ENCODE results near the gene CCDC88A.

The CCDC88A gene

DNA sequence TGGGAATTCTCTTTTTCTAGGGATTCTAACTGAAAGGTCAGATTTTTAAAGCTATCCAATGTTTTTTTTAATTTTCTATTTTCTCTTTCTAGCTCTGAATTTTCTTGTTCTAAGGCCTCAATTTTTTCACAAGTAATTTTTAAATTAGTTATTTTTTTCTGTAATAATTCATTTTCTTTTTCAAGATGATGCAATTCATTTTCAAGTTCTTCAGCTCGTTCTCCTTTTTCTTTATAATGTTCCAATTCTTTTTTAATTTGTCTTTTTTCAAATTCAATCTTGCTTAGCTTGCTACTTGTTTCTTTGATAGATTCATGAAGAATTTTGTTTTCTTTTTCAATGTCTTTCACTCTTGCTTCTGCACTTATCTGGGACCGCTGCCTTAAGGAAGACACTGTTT, 84.9 kb downstream of the CCDC88A start:
- H3K4me1 ChIP-seq (ENCODE audit: control insufficient read depth, insufficient read depth, low read length) = no peaks in the 10 kb centered on the region
- no peak for TF ChIP-seq ZNF169 (tag by site-specific recombination; IDR thresholded peaks at IDR 0.05)
- TF ChIP-seq ZNF10 (tag by site-specific recombination; IDR thresholded peaks at IDR 0.05) = no peak
- no peak for TF ChIP-seq SP3 (tag by site-specific recombination; IDR thresholded peaks at IDR 0.05)
- TF ChIP-seq ZNF837 (tag by site-specific recombination; IDR thresholded peaks at IDR 0.05) = no peak
- TF ChIP-seq ZNF214 (tag by site-specific recombination; IDR thresholded peaks at IDR 0.05; ENCODE audit: borderline replicate concordance) = no peak
- ChIA-PET CTCF (interaction anchor here (0.6 kb wide), 3 partner anchors 29 to 264 kb away, joined by 3 to 5 read pairs (median 4); no protein-coding TSS in a partner anchor), POLR2A (no interaction called here)
- H3K9me3 ChIP-seq (ENCODE audit: control insufficient read depth, insufficient read depth, low read depth, low read length) = no peaks in the 10 kb centered on the region
- no peak overlapping the region for H3K4me3 ChIP-seq (ENCODE audit: low read depth, low read length)
- H3K36me3 ChIP-seq (ENCODE audit: control insufficient read depth in 2 of 2, insufficient read depth in 1 of 2, low read length in 2 of 2) = peaks cover 12 to 45% of the 10 kb centered on the region in 2 experiments
- H3K27ac ChIP-seq (ENCODE audit: extremely low read depth, low read depth, low read length) = no peak overlapping the region

GRCh38 chr2:55330541-55331297, 88.9 kb downstream of the CCDC88A start:
- CTCF ChIA-PET = interaction anchor here (0.6 kb wide), 1 partner anchor 29 kb away, joined by 3 read pairs; no protein-coding TSS in a partner anchor
- Histone ChIP-seq H3K4me3 (ENCODE audit: low read depth, low read length) (no peak overlapping the region), H3K27ac (ENCODE audit: extremely low read depth, low read depth, low read length) (no peak overlapping the region), H3K36me3 (ENCODE audit: control insufficient read depth in 2 of 2, insufficient read depth in 1 of 2, low read length in 2 of 2) (peaks cover 18 to 35% of the 10 kb centered on the region in 2 experiments), H3K4me1 (ENCODE audit: control insufficient read depth, insufficient read depth, low read length) (no peaks in the 10 kb centered on the region), H3K9me3 (ENCODE audit: control insufficient read depth, insufficient read depth, low read depth, low read length) (no peaks in the 10 kb centered on the region)
- POLR2A ChIA-PET = no interaction called here
- TF ChIP-seq ZNF169 (tag by site-specific recombination; IDR thresholded peaks at IDR 0.05) (no peak), PRDM2 (tag by site-specific recombination; IDR thresholded peaks at IDR 0.05; ENCODE audit: borderline replicate concordance) (no peak), ZNF121 (tag by site-specific recombination; IDR thresholded peaks at IDR 0.05) (no peak), ZNF473 (tag by site-specific recombination; IDR thresholded peaks at IDR 0.05) (no peak), SP2 (tag by site-specific recombination; IDR thresholded peaks at IDR 0.05) (no peak), MZF1 (tag by site-specific recombination; IDR thresholded peaks at IDR 0.05; ENCODE audit: borderline replicate concordance) (no peak), ZNF521 (tag by site-specific recombination; IDR thresholded peaks at IDR 0.05) (no peak), SCRT1 (tag by site-specific recombination; IDR thresholded peaks at IDR 0.05; ENCODE audit: borderline replicate concordance) (no peak), ZNF211 (tag by site-specific recombination; IDR thresholded peaks at IDR 0.05; ENCODE audit: low read depth) (no peak), ZNF404 (tag by site-specific recombination; IDR thresholded peaks at IDR 0.05) (no peak), YY2 (tag by site-specific recombination; IDR thresholded peaks at IDR 0.05) (no peak), ZNF138 (tag by site-specific recombination; IDR thresholded peaks at IDR 0.05; ENCODE audit: borderline replicate concordance) (no peak), ZNF626 (tag by site-specific recombination; IDR thresholded peaks at IDR 0.05) (no peak), ZNF837 (tag by site-specific recombination; IDR thresholded peaks at IDR 0.05) (no peak)
- TF ChIP-seq, protein P1, sequence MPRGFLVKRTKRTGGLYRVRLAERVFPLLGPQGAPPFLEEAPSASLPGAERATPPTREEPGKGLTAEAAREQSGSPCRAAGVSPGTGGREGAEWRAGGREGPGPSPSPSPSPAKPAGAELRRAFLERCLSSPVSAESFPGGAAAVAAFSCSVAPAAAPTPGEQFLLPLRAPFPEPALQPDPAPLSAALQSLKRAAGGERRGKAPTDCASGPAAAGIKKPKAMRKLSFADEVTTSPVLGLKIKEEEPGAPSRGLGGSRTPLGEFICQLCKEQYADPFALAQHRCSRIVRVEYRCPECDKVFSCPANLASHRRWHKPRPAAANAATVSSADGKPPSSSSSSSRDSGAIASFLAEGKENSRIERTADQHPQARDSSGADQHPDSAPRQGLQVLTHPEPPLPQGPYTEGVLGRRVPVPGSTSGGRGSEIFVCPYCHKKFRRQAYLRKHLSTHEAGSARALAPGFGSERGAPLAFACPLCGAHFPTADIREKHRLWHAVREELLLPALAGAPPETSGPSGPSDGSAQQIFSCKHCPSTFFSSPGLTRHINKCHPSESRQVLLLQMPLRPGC (tag by site-specific recombination; IDR thresholded peaks at IDR 0.05) = no peak

All from HEK293 (cell line).